ENCODE results near the gene CYP3A7. TPM values are rescaled to one million over a fixed set of nuclear protein-coding genes. Genes with fewer than 3 reads are reported as not detected.

Gene CYP3A7
- total RNA-seq, result 0.13 and 1.0 TPM in 2 replicates

GRCh38 chr7:99734987-99735386, at the start of gene CYP3A7:
TSS of gene CYP3A7 (minus strand) at chr7:99735196. CDS start at chr7:99735093, 103 bp downstream.

GRCh38 chr7:99784007-99784406, 49.0 kb upstream of the CYP3A7 start, which contains the start of gene CYP3A4:
TSS of gene CYP3A4 (minus strand) at chr7:99784184. CDS start at chr7:99784081, 103 bp downstream.

GRCh38 chr7:99679400-99680191, 55.4 kb downstream of the CYP3A7 start, which contains the start of gene CYP3A5:
TSS of gene CYP3A5 (minus strand) at chr7:99679996. CDS start at chr7:99679896, 100 bp downstream.

Other genes with a start within 250 kb of the CYP3A7 start
- 16.4 and 19.7 TPM in 2 replicates for gene ZNF394, start 234.9 kb downstream of the CYP3A7 start, total RNA-seq
- gene ZKSCAN5, start 230.5 kb downstream of the CYP3A7 start, total RNA-seq, result 9.3 and 12.1 TPM in 2 replicates
- 5.8 and 17.9 TPM in 2 replicates for gene FAM200A, start 183.1 kb downstream of the CYP3A7 start, total RNA-seq
- gene ZNF655, start 176.6 kb downstream of the CYP3A7 start, total RNA-seq, result 29.2 and 89.8 TPM in 2 replicates
- gene TMEM225B, start 136.9 kb downstream of the CYP3A7 start, total RNA-seq, result 0.39 and 4.2 TPM in 2 replicates
- gene ZSCAN25, start 118.2 kb downstream of the CYP3A7 start, total RNA-seq, result 5.6 and 17.0 TPM in 2 replicates
- 0.24 and 0.39 TPM in 2 replicates for gene CYP3A5, start 55.2 kb downstream of the CYP3A7 start, total RNA-seq
- not detected in 2 replicates for gene CYP3A4, start 49.0 kb upstream of the CYP3A7 start, total RNA-seq
- not detected in 2 replicates for gene CYP3A43, start 92.8 kb upstream of the CYP3A7 start, total RNA-seq
- 0.39 TPM in 1 of 2 replicates, not detected in the other for gene OR2AE1, start 141.8 kb upstream of the CYP3A7 start, total RNA-seq
- 18.9 and 40.1 TPM in 2 replicates for gene TRIM4, start 184.3 kb upstream of the CYP3A7 start, total RNA-seq
- not detected in 2 replicates for gene GJC3, start 194.4 kb upstream of the CYP3A7 start, total RNA-seq
- 0.40 TPM in 1 of 2 replicates, not detected in the other for gene AZGP1, start 240.8 kb upstream of the CYP3A7 start, total RNA-seq

Measured in epithelial cell of alveolus of lung (primary cell).